ENCODE results near the gene ADGRG7.
A peak's percentile ranks its signal among the peaks of the same experiment; 100 is the strongest.

Gene ADGRG7

GRCh38 chr3:100698736-100699135, 89.3 kb downstream of the ADGRG7 start:
- no peak for DNase-seq (ENCODE audit: low spot score)

GRCh38 chr3:100700708-100701107, 91.3 kb downstream of the ADGRG7 start:
- no peak for DNase-seq (ENCODE audit: low spot score)

- DNase-seq (ENCODE audit: low spot score), result no peak
Measured at GRCh38 chr3:100702082-100702979, 92.9 kb downstream of the ADGRG7 start.

DNA sequence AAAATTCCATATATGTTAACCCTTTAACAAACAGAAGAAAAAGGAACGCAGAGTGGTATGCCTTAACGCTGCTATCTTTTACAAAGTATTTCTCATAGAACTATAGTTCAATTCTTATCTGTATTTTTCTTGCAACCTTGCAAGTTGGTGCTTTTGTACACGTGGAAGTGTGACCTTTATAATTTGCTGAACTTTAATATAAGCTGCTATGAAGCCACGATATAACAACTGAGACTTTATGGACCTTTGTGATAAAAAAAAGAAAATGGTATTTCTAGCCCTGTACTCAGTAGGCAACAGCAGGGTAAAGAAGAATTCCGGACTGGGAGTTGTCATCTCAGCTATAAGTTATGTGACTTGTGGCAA, 93.6 kb downstream of the ADGRG7 start:
- DNase-seq (ENCODE audit: low spot score), result no peak

- DNase-seq (ENCODE audit: low spot score), result no peak
Measured at GRCh38 chr3:100703865-100704264, 94.5 kb downstream of the ADGRG7 start.

DNA sequence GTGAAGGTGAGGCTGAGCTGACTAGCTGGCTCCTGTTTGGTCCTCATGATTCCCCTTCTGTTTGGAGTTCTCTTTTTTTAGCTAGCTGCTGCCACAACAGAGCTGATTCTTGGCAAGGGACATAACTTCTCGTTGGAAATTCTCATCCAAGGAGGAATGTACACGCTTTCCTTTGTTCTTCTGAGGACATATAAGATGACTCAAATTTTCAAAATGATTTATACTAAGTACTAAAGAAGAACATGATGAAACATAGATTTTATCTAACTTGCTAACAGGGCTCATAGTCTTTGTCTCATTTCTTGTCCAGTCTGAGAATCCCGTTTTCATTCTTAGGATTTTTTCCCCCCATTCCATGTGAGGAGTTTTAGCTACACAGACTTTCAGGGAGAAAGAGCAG, 97.0 kb downstream of the ADGRG7 start:
- no peak for DNase-seq (ENCODE audit: low spot score)

DNA sequence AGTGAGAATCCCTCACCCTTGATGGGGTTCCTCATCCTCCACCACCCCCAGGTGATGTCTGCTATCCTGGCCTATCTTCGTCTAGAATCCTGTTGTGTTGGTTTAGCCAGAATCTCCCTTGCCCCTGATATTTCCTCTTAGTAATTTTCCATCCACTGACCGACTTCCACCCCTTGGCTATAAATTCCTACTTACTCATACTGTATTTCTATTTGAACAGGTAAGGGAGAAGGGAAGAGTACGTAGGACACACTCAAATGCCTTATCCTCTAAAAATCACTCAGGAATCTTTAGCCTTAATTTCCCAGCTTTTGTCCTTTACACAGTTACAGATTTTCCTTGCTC, 99.2 kb downstream of the ADGRG7 start:
- no peak for DNase-seq (ENCODE audit: low spot score)

DNA sequence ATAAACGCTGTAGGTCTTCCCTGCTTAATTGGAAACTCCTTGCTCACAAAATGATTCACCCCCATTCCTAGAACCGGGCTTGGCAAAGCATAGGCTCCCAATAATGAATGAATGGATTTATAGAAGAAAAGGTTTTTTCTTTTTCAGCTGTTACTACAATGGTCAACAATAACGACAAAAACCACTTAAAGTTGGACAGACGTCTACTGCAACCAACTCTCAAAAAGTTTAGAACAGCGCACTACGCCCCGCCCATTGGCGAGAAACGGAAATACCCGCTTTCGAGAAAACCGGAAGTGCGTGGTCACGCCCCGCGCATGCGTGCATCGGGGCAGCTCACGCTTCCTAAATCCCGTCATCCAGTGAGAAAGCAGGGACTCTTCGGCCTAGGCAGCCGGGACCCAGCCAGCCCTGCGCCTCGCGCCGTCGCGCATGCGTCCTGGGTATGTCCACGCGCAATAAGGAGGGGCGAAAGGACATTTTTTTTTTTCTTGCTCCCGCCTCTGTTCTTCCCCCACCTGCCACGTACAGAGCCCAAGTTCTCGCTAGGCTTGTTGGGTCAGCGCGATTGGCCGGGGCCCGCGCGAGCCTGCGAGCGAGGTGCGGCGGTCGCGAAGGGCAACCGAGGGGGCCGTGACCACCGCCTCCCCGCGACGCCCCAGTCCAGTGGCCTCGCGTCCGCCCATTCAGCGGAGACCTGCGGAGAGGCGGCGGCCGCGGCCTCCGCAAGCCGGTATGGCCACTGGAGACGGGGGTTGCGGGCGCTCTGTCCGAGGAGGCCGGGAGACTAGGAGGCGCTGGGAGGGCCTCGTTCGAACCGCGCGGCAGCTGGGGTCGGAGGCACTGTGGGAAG, 99.8 kb downstream of the ADGRG7 start, which contains the start of gene TFG:
Gene TFG, plus strand, starts transcription at position 506 of the 853 bp plus-strand sequence. CDS start 4,192 bp downstream, outside the sequence.
- DNase-seq (ENCODE audit: low spot score), result peak; percentile 98

DNA sequence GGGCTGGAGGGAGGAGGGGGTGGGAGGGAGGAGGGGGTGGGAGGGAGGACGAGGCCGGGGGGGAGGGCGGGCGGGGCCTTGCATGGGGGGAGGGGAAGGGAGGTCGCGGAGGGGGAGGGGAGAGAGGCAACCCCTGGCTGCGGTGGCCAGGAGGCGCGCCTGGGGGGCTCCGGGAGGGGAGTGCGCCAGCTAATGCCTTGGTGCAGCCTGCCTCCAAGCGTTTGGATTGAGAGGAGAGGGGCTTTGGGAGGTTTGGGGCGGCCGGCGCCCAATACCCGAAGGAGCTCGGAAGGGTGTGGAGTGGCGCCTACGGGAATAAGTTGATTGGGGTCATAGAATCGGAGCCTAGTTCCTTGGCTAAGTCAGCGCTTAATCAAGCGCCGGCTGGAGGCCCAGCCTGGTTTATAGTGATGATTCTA, 100.5 kb downstream of the ADGRG7 start:
- peak; percentile 58 for DNase-seq (ENCODE audit: low spot score)

GRCh38 chr3:100710261-100710968, 101.0 kb downstream of the ADGRG7 start:
- peak; percentile 86 for DNase-seq (ENCODE audit: low spot score)

DNA sequence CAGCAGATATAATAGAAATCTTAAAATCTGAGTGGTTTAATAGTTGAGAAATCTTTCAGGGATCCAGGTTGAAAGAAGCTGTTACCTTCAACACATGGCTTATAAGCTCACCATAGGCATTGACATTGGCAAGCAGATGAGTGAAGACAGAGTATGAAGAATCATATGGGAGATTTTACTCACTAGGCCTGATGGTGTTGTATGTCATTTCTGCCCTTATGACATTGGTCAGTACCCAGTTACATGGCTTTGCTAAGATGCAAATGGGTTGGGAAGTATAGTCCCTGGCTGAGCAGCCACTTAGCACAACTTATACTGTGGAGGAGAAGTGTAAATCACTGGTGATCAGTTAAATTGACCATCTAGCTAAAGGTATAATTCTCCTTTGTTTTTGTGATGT, 105.8 kb downstream of the ADGRG7 start:
- no peak for DNase-seq (ENCODE audit: low spot score)

DNA sequence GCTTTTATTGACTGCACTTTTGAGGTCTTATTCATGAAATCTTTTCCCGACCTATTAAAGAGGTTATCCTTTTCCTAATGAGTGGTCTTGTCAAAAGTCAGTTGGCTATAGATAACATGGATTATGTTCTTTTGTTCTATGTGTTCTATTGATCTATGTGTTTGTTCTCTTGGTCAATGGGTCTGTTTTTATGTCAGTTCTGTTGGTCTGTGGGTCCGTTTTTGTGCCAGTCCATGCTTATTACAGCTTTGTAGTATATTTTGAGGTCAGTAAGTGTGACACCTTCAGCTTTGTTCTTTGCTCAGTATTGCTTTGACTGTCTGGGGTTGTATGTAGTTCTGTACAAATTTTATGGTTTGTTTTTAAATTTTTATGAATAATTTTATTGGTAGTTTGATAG, 107.7 kb downstream of the ADGRG7 start:
- no peak for DNase-seq (ENCODE audit: low spot score)

DNA sequence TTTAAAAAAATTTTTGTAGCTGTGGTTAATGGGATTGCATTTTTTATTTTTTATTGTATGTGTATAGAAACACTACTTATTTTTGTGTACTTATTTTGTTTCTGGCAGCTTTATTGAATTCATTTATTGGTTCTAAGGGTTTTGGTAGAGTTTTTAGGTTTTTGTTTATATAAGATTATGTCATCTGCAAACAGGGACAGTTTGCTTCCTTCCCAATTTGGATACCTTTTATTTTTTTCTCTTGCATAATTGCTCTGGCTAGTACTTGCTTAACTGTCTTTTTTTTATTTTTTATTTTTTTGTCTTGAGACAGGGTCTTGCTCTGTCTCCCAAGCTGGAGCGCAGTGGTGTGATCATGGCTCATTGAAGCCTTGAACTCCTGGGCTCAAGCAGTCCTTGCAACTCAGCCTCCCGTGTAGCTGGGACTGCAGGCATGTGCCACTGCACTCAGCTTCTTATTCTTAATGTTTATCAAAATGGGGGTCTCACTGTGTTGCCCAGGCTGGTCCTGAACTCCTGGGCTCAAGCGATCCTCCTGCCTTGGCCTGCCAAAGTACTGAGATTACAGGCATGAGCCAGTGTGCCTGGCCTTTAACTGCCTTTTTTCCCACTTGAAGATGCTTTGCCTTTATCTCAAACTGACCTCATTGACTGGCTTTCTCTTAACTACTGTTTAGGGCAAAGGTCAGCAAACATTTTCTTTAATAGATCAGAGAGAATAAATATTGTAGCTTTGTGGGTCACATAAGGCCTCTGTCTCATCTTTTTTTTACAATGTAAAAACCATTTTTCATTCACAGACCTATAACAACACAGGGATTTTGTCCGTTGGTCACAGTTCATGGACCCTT, 108.5 kb downstream of the ADGRG7 start:
- no peak for DNase-seq (ENCODE audit: low spot score)

- DNase-seq (ENCODE audit: low spot score), result no peak
Measured at GRCh38 chr3:100719136-100719535, 109.7 kb downstream of the ADGRG7 start.

DNA sequence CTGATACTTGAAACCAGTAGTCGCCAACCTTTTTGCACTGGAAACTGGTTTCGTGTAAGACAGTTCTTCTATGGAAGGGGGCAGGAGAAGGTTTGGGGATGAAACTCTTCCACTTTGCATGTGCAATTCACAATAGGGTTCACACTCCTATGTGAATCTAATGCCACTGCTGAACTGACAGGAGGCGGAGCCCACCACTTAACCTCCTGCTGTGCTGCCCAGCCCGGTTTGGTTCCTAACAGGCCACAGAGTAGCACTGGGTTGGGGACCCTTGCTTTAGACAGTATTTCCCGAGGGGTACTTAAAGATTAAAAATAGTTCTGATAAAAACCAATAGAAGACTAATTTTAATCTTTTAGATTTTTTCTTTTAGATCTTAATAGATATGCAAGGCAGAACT, 111.0 kb downstream of the ADGRG7 start:
- no peak for DNase-seq (ENCODE audit: low spot score)

DNA sequence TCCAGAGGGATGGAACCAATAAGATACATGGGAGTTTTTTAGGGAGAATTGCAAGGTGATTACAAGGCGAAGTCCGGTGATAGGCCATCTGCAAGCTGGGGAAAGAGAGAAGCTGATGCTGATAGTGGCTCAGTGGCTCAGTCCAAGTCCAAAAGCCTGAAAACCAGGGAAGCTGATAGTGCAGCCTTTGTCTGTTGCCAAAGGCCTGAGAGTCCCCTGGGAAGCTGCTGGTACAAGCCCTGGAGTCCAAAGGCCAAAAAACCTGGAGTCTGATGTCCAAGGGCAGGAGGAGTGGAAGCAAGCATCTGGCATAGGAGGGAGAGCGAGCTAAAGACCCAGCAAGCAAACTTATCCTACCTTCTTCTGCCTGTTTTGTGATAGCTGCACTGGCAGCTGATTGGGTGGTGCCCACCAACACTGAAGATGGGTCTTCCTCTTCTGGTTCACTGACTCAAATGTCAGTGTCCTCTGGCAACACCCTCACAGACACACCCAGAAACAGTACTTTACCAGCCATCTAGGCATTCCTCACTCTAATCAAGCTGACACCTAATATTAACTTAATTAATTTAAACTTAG, 116.6 kb downstream of the ADGRG7 start:
- no peak for DNase-seq (ENCODE audit: low spot score)

DNA sequence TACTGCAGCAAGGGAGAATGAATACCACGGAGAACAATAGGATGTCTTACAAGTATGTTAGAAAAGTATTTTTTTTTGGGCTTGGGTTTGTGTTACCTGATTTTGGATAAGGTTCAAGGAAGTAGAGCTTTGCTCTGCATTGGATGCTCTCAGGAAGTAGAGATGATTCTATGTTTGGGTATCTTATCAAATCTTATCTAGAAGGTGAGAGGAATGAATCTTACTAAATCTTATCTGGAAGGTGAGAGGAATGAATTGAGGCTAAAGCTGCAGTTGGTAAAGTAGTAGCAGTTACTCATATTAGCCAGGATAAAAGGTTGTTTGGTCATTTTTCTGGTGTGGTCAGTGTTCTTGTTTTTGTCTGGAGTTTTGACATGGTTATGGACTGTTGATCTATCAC, 117.3 kb downstream of the ADGRG7 start:
- no peak for DNase-seq (ENCODE audit: low spot score)

- DNase-seq (ENCODE audit: low spot score), result no peak
Measured at GRCh38 chr3:100730524-100730923, 121.1 kb downstream of the ADGRG7 start.

DNA sequence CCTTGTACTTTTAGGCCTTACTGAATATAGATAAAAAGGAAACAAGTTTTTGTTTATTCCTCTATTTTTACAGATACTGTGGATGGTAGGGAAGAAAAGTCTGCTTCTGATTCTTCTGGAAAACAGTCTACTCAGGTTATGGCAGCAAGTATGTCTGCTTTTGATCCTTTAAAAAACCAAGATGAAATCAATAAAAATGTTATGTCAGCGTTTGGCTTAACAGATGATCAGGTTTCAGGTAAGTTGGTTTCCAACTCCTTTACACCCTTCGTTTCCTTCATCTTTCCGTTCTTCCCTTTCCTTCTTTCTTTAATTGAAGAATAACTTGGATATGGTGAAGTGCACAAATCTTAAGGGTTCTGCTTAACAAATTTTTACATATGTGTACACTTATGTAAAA, 123.0 kb downstream of the ADGRG7 start:
- no peak for DNase-seq (ENCODE audit: low spot score)

- peak; percentile 33 for DNase-seq (ENCODE audit: low spot score)
Measured at GRCh38 chr3:100737334-100737733, 127.9 kb downstream of the ADGRG7 start.

DNA sequence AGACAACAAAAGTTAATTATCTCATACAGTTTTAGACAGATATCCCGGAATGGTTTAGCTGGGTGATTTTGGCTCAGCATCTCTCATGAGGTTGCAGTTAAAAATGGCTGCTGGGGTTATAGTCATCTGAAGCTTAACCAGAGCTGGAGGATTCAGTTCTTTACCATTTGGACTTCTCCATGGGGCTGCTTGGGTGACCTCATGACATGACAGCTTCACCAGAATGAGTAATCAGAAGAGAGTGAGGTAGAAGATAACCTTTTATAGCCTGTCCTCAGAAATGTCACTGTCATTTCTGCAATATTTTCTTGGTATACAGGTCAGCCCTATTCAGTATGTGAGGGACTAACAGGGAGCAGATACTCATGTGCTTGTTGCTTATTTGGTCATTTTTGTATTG, 130.8 kb downstream of the ADGRG7 start:
- DNase-seq (ENCODE audit: low spot score), result peak; percentile 38
